GM10248 (cell line): ENCODE data around the gene MCF2L.

Experiments
- CTCF ChIA-PET: fragments of 300-600 bp; sonication (Branson Sonifier 250); formaldehyde crosslinking; extraction: SDS; loops from one replicate; lab custom pipeline; 2021; ENCODE audit warnings: antibody characterized with exemption; lab: Yijun Ruan, JAX
- POLR2A ChIA-PET: fragments of 350-650 bp; sonication (Branson Sonifier 250); formaldehyde crosslinking; extraction: SDS; loops from one replicate; lab custom pipeline; 2020; ENCODE audit warnings: antibody characterized with exemption; lab: Yijun Ruan, JAX
- DNase-seq: peaks from one replicate; pipeline ENCODE4 v3.0.0; 2012; ENCODE audit errors: extremely low spot score
- CTCF ChIP-seq: IDR thresholded peaks from 2 replicates; pipeline ENCODE4 v1.5.1; 2012; ENCODE audit warnings: mild to moderate bottlenecking, low read depth; ENCODE audit errors: extremely low read depth, missing control alignments, control extremely low read depth

MCF2L gene

GRCh38 chr13:113138792-113139551 lies 170.0 kb downstream of the MCF2L start:
- ChIA-PET POLR2A (no interaction called here), CTCF (no interaction called here)
- TF ChIP-seq CTCF, result no peak
- DNase-seq, result no peak

- CTCF ChIA-PET, result no interaction called here
- POLR2A ChIA-PET, result no interaction called here
- no peak for DNase-seq
Measured at GRCh38 chr13:113139577-113139976, 170.6 kb downstream of the MCF2L start.

GRCh38 chr13:113140677-113141600 lies 171.9 kb downstream of the MCF2L start:
- no peak for DNase-seq
- no peak for TF ChIP-seq CTCF
- POLR2A ChIA-PET, result no interaction called here
- CTCF ChIA-PET, result interaction anchor here (1.1 kb wide), 1 partner anchor 9 kb away, joined by 4 read pairs; no protein-coding TSS in a partner anchor

More at GRCh38 chr13:113139577-113139976, 170.6 kb downstream of the MCF2L start:
- no peak for TF ChIP-seq CTCF

- no peak for TF ChIP-seq CTCF
- ChIA-PET POLR2A (no interaction called here), CTCF (interaction anchor here (1.1 kb wide), 1 partner anchor 10 kb away, joined by 4 read pairs; no protein-coding TSS in a partner anchor)
- DNase-seq, result no peak
Measured at GRCh38 chr13:113141601-113141970, 172.6 kb downstream of the MCF2L start.

- POLR2A ChIA-PET, result no interaction called here
- no peak for DNase-seq
- CTCF ChIA-PET, result no interaction called here
Measured at GRCh38 chr13:113142876-113143275, 173.9 kb downstream of the MCF2L start.

More at GRCh38 chr13:113142876-113143275, 173.9 kb downstream of the MCF2L start:
- TF ChIP-seq CTCF, result no peak
